Liver (tissue), 3 donors: ENCODE measurements around the gene LYVE1.

Experiments used
- ATF3 ChIP-seq: IDR thresholded peaks from 2 replicates; pipeline ENCODE4 v1.6.1; 2016; ENCODE audit warnings: antibody characterized with exemption
- CTCF ChIP-seq: fragments of 150-350 bp; IDR thresholded peaks from 2 replicates; pipeline ENCODE4 v1.5.1; 2017; ENCODE audit warnings: improper control_type of control experiment, low read depth, low read length; ENCODE audit not compliant: missing input control
- EGR1 ChIP-seq, 2 donors: IDR thresholded peaks; 2 replicates each; pipeline ENCODE4 v1.6.1; 2016 to 2018; ENCODE audit warnings: antibody characterized with exemption in 2 of 2, low read depth in 2 of 2
- JUND ChIP-seq, 2 donors: IDR thresholded peaks; 2 replicates each; pipeline ENCODE4 v1.6.1; 2016; ENCODE audit warnings: antibody characterized with exemption in 2 of 2
- REST ChIP-seq: IDR thresholded peaks from 2 replicates; pipeline ENCODE4 v1.6.1; 2016; ENCODE audit warnings: antibody characterized with exemption, mild to moderate bottlenecking
- SP1 ChIP-seq: IDR thresholded peaks from 2 replicates; pipeline ENCODE4 v1.6.1; 2018; ENCODE audit warnings: antibody characterized with exemption, mild to moderate bottlenecking
- YY1 ChIP-seq: IDR thresholded peaks from 2 replicates; pipeline ENCODE4 v1.6.1; 2016; ENCODE audit warnings: antibody characterized with exemption, mild to moderate bottlenecking
- donor health status: healthy.
- donor health status: healthy.

- TF ChIP-seq CTCF (no peak), ATF3 (no peak), YY1 (no peak), JUND (IDR thresholded peaks at IDR 0.05) (no peak), REST (no peak), EGR1 (IDR thresholded peaks at IDR 0.05; ENCODE audit: low read depth in 2 of 2) (no peak), SP1 (no peak)
These were observed 30.9 kb downstream of the LYVE1 start for GRCh38 chr11:10537600-10537999.
